Thyroid gland (tissue), 4 donors: ENCODE results near the gene AQP12B.

Experiments
- CTCF ChIP-seq, 6 experiments: fragments of 200-600 bp in 3 of 6; fragments of 450-650 bp in 3 of 6; sonication (generic) in 3 of 6; IDR thresholded peaks; one replicate each; pipeline ENCODE4 v1.5.1; 2016 to 2019; ENCODE audit warnings: antibody characterized with exemption in 6 of 6, mild to moderate bottlenecking in 2 of 6, inconsistent platforms in 1 of 6, moderate library complexity in 1 of 6
- POLR2A ChIP-seq, 2 donors: fragments of 450-650 bp; IDR thresholded peaks; one replicate each; pipeline ENCODE4 v1.6.1; 2017; ENCODE audit warnings: antibody characterized with exemption in 2 of 2, mild to moderate bottlenecking in 2 of 2, moderate library complexity in 1 of 2

GRCh38 chr2:240705204-240705791, 22.6 kb upstream of the AQP12B start:
- TF ChIP-seq POLR2A (IDR thresholded peaks at IDR 0.05) (no peak), CTCF (IDR thresholded peaks at IDR 0.05) (no peak)
